ENCODE measurements around the gene GLT8D2.

- TF ChIP-seq RFX5 (IDR thresholded peaks at IDR 0.05), result no peak
- no peak for TF ChIP-seq POLR2A (IDR thresholded peaks at IDR 0.05; ENCODE audit: low read length)
- no peak for TF ChIP-seq CTCF (IDR thresholded peaks at IDR 0.05)
- TF ChIP-seq BHLHE40 (IDR thresholded peaks at IDR 0.05; ENCODE audit: low read depth, low read length), result no peak
- no peak for TF ChIP-seq EP300 (IDR thresholded peaks at IDR 0.05)
- TF ChIP-seq BCL3 (IDR thresholded peaks at IDR 0.05), result no peak
- no peak for TF ChIP-seq JUNB (IDR thresholded peaks at IDR 0.05)
- TF ChIP-seq POLR2AphosphoS2 (conservative IDR thresholded peaks at IDR 0.05; ENCODE audit: low read length), result no peak
- TF ChIP-seq HDAC2 (IDR thresholded peaks at IDR 0.05), result no peak
- TF ChIP-seq USF2 (IDR thresholded peaks at IDR 0.05), result no peak
These were observed 51.0 kb downstream of the GLT8D2 start for GRCh38 chr12:103998976-103999375.
